Neuronal stem cell (in vitro differentiated cells): ENCODE data around the gene LGR4.

Experiments used
- DNase-seq: peaks from one replicate; pipeline ENCODE4 v3.0.0-alpha.2; 2013; ENCODE audit warnings: low spot score
- H2AFZ ChIP-seq: one replicate; pipeline ENCODE4 v1.6.1; 2013; ENCODE audit warnings: mild to moderate bottlenecking, low read length, inconsistent platforms
- H2AK5ac ChIP-seq: 2 replicates; pipeline ENCODE4 v1.6.1; 2013; ENCODE audit warnings: low read depth, mild to moderate bottlenecking, inconsistent platforms, low read length, moderate library complexity, mixed read lengths
- H2BK120ac ChIP-seq: 2 replicates; pipeline ENCODE4 v1.6.1; 2013; ENCODE audit warnings: low read depth, mild to moderate bottlenecking, inconsistent platforms, low read length, moderate library complexity, mixed read lengths
- H2BK12ac ChIP-seq: one replicate; pipeline ENCODE4 v1.6.1; 2013; ENCODE audit warnings: low read length, inconsistent platforms
- H2BK15ac ChIP-seq: 2 replicates; pipeline ENCODE4 v1.6.1; 2013; ENCODE audit warnings: mild to moderate bottlenecking, low read length, inconsistent platforms, mixed read lengths
- H2BK5ac ChIP-seq: one replicate; pipeline ENCODE4 v1.6.1; 2013; ENCODE audit warnings: inconsistent platforms, mild to moderate bottlenecking, low read length, moderate library complexity
- H3K14ac ChIP-seq: one replicate; pipeline ENCODE4 v1.6.1; 2013; ENCODE audit warnings: low read length, inconsistent platforms
- H3K18ac ChIP-seq: 2 replicates; pipeline ENCODE4 v1.6.1; 2013; ENCODE audit warnings: low read length, inconsistent platforms
- H3K23ac ChIP-seq: 2 replicates; pipeline ENCODE4 v1.6.1; 2013; ENCODE audit warnings: low read depth, mild to moderate bottlenecking, mixed read lengths, low read length, inconsistent platforms; ENCODE audit not compliant: poor library complexity
- H3K27ac ChIP-seq: replicated peaks from 3 replicates; pipeline ENCODE4 v1.5.1; 2013; ENCODE audit warnings: low read length, inconsistent platforms
- H3K27me3 ChIP-seq, 3 experiments: 2 replicates each; pipeline ENCODE4 v1.6.1; 2013; ENCODE audit warnings: low read length in 3 of 3, mild to moderate bottlenecking in 2 of 3, inconsistent platforms in 1 of 3, low read depth in 1 of 3, mixed read lengths in 1 of 3, moderate library complexity in 1 of 3; ENCODE audit not compliant: control insufficient read depth in 3 of 3, insufficient read depth in 3 of 3
- H3K36me3 ChIP-seq, 2 donors: replicated peaks in 1 of 2; 2 replicates each; pipeline ENCODE4 v1.6.1; 2013; ENCODE audit warnings: low read length in 2 of 2; ENCODE audit not compliant: control insufficient read depth in 2 of 2, insufficient read depth in 2 of 2
- H3K4ac ChIP-seq: 2 replicates; pipeline ENCODE4 v1.6.1; 2013; ENCODE audit warnings: inconsistent platforms, mild to moderate bottlenecking, low read length, moderate library complexity
- H3K4me1 ChIP-seq, 2 donors: 1 replicate in 1 of 2; 2 replicates in 1 of 2; pipeline ENCODE4 v1.6.1; 2013; ENCODE audit warnings: low read length in 2 of 2, low read depth in 1 of 2; ENCODE audit not compliant: control insufficient read depth in 2 of 2, insufficient read depth in 1 of 2
- H3K4me2 ChIP-seq: one replicate; pipeline ENCODE4 v1.6.1; 2013; ENCODE audit warnings: mild to moderate bottlenecking, low read length, inconsistent platforms; ENCODE audit not compliant: insufficient read depth, poor library complexity, severe bottlenecking
- H3K4me3 ChIP-seq, 2 donors: 2 replicates each; pipeline ENCODE4 v1.5.1; 2013; ENCODE audit warnings: low read length in 2 of 2, mild to moderate bottlenecking in 2 of 2, inconsistent platforms in 1 of 2, moderate library complexity in 1 of 2
- H3K79me1 ChIP-seq: one replicate; pipeline ENCODE4 v1.6.1; 2013; ENCODE audit warnings: low read depth, mild to moderate bottlenecking, inconsistent platforms, low read length, moderate library complexity
- H3K9ac ChIP-seq: one replicate; pipeline ENCODE4 v1.6.1; 2013; ENCODE audit warnings: mild to moderate bottlenecking, low read depth, low read length, inconsistent platforms; ENCODE audit not compliant: poor library complexity
- H3K9me3 ChIP-seq, 2 donors: replicated peaks in 1 of 2; 2 replicates each; pipeline versions ENCODE3 to v1.6.1; 2013; ENCODE audit warnings: low read length in 2 of 2, mild to moderate bottlenecking in 2 of 2, inconsistent platforms in 1 of 2, low read depth in 1 of 2, mixed read lengths in 1 of 2, moderate library complexity in 1 of 2; ENCODE audit not compliant: control insufficient read depth in 2 of 2, insufficient read depth in 1 of 2
- H4K8ac ChIP-seq: one replicate; pipeline ENCODE4 v1.6.1; 2013; ENCODE audit warnings: low read depth, mild to moderate bottlenecking, inconsistent platforms, low read length, moderate library complexity
- H4K91ac ChIP-seq: one replicate; pipeline ENCODE4 v1.6.1; 2013; ENCODE audit warnings: low read length, low read depth, mild to moderate bottlenecking, inconsistent platforms; ENCODE audit not compliant: poor library complexity
- WGBS, 2 donors: extraction: QIAGEN DNeasy Blood & Tissue Kit; methylation state at CpG; one replicate each; pipeline ENCODE4 v1.1.7; 2013; ENCODE audit warnings: missing lambda C conversion rate in 2 of 2, mixed read lengths in 1 of 2; ENCODE audit not compliant: insufficient read length in 2 of 2, insufficient replicate concordance in 1 of 2; ENCODE audit errors: extremely low coverage in 2 of 2; 5-methylcytosine and 5-hydroxymethylcytosine counted together

The LGR4 gene

GRCh38 chr11:27465629-27466028 is 7.0 kb downstream of the LGR4 start:
- no CpG with 5 or more reads among the region's 3 CpGs for WGBS, 2 donors
- no peaks in the 10 kb centered on the region for H3K79me1 ChIP-seq
- no peak overlapping the region for H3K27ac ChIP-seq
- H2BK15ac ChIP-seq, result no peak overlapping the region
- no peak overlapping the region for H3K4me3 ChIP-seq
- no peak overlapping the region for H2BK12ac ChIP-seq
- H3K4ac ChIP-seq, result no peak overlapping the region
- H2BK5ac ChIP-seq, result no peak overlapping the region
- no peak overlapping the region for H3K4me2 ChIP-seq
- no peak overlapping the region for H3K23ac ChIP-seq
- H2AFZ ChIP-seq, result no peak overlapping the region
- H3K9ac ChIP-seq, result no peak overlapping the region
- H4K8ac ChIP-seq, result no peak overlapping the region
- H3K4me1 ChIP-seq, result peaks cover 11 to 67% of the 10 kb centered on the region in 2 donors
- H3K14ac ChIP-seq, result no peak overlapping the region
- peaks cover 0 to 6% of the 10 kb centered on the region in 2 donors for H3K36me3 ChIP-seq
- no peak overlapping the region for H3K18ac ChIP-seq
- no peak overlapping the region for H2AK5ac ChIP-seq
- no peaks in the 10 kb centered on the region for H3K27me3 ChIP-seq
- H2BK120ac ChIP-seq, result no peak overlapping the region
- no peaks in the 10 kb centered on the region for H3K9me3 ChIP-seq
- no peak overlapping the region for H4K91ac ChIP-seq
- DNase-seq, result no peak

- no peak overlapping the region for H3K4me3 ChIP-seq
- WGBS, 2 donors, result no CpG with 5 or more reads among the region's 2 CpGs
- H3K36me3 ChIP-seq, result peaks cover 0 to 6% of the 10 kb centered on the region in 2 donors
- H3K14ac ChIP-seq, result no peak overlapping the region
- H3K9me3 ChIP-seq, result no peaks in the 10 kb centered on the region
- H2AK5ac ChIP-seq, result no peak overlapping the region
- H2AFZ ChIP-seq, result no peak overlapping the region
- no peak for DNase-seq
- H4K91ac ChIP-seq, result no peak overlapping the region
- no peak overlapping the region for H3K4me2 ChIP-seq
- no peak overlapping the region for H3K4ac ChIP-seq
- no peak overlapping the region for H3K23ac ChIP-seq
- no peak overlapping the region for H3K18ac ChIP-seq
- H2BK15ac ChIP-seq, result no peak overlapping the region
- H2BK120ac ChIP-seq, result no peak overlapping the region
- no peak overlapping the region for H2BK5ac ChIP-seq
- no peak overlapping the region for H2BK12ac ChIP-seq
- no peak overlapping the region for H3K27ac ChIP-seq
- H3K9ac ChIP-seq, result no peak overlapping the region
- H4K8ac ChIP-seq, result no peak overlapping the region
- H3K79me1 ChIP-seq, result no peaks in the 10 kb centered on the region
- H3K4me1 ChIP-seq, result peaks cover 17 to 65% of the 10 kb centered on the region in 2 donors
- no peaks in the 10 kb centered on the region for H3K27me3 ChIP-seq
Observed at GRCh38 chr11:27464909-27465308, 7.7 kb downstream of the LGR4 start.

GRCh38 chr11:27464289-27464696 is 8.3 kb downstream of the LGR4 start:
- no peak overlapping the region for H4K8ac ChIP-seq
- H3K18ac ChIP-seq, result no peak overlapping the region
- H2AFZ ChIP-seq, result no peak overlapping the region
- no peak overlapping the region for H2AK5ac ChIP-seq
- H3K9ac ChIP-seq, result no peak overlapping the region
- no peak overlapping the region for H3K4ac ChIP-seq
- no peak overlapping the region for H4K91ac ChIP-seq
- H3K4me2 ChIP-seq, result no peak overlapping the region
- H2BK5ac ChIP-seq, result no peak overlapping the region
- no peaks in the 10 kb centered on the region for H3K79me1 ChIP-seq
- no peak overlapping the region for H3K14ac ChIP-seq
- H2BK120ac ChIP-seq, result no peak overlapping the region
- H2BK15ac ChIP-seq, result no peak overlapping the region
- H3K27me3 ChIP-seq, result no peaks in the 10 kb centered on the region
- peaks cover 16 to 59% of the 10 kb centered on the region in 2 donors for H3K4me1 ChIP-seq
- no peak overlapping the region for H3K23ac ChIP-seq
- peaks cover 0 to 6% of the 10 kb centered on the region in 2 donors for H3K36me3 ChIP-seq
- no CpG with 5 or more reads among the region's 2 CpGs for WGBS, 2 donors
- H2BK12ac ChIP-seq, result no peak overlapping the region
- H3K9me3 ChIP-seq, result no peaks in the 10 kb centered on the region
- DNase-seq, result no peak
- H3K4me3 ChIP-seq, result no peak overlapping the region
- H3K27ac ChIP-seq, result no peak overlapping the region

GRCh38 chr11:27462543-27462942 is 10.0 kb downstream of the LGR4 start:
- Histone ChIP-seq H2BK5ac (no peak overlapping the region), H2BK120ac (no peak overlapping the region), H3K23ac (no peak overlapping the region), H2AFZ (no peak overlapping the region), H4K8ac (no peak overlapping the region), H2BK15ac (no peak overlapping the region), H3K27me3 (no peaks in the 10 kb centered on the region), H4K91ac (no peak overlapping the region), H3K9ac (no peak overlapping the region), H3K36me3 (peaks cover 0 to 6% of the 10 kb centered on the region in 2 donors), H2AK5ac (no peak overlapping the region), H3K9me3 (no peaks in the 10 kb centered on the region), H3K4me3 (no peak overlapping the region), H3K18ac (no peak overlapping the region), H2BK12ac (no peak overlapping the region), H3K14ac (no peak overlapping the region), H3K27ac (no peak overlapping the region), H3K4me2 (no peak overlapping the region), H3K4ac (no peak overlapping the region), H3K4me1 (peaks cover 15 to 42% of the 10 kb centered on the region in 2 donors), H3K79me1 (no peaks in the 10 kb centered on the region)
- no peak for DNase-seq
- no CpG with 5 or more reads among the region's 5 CpGs for WGBS, 2 donors
